G401 (cell line): ENCODE data around the gene IL18BP. TPM values are rescaled to one million over a fixed set of nuclear protein-coding genes. Genes with fewer than 3 reads are reported as not detected.
A peak's percentile ranks its signal among the peaks of the same experiment; 100 is the strongest.

Experiments
- DNase-seq: peaks from one replicate; pipeline ENCODE4 v3.0.0-alpha.2; 2015; ENCODE audit warnings: low spot score
- in situ Hi-C: cut with HindIII; loops from 2 replicates; pipeline ENCODE4 v1.10.0; 2016; ENCODE audit warnings: low sequenced_read_pairs, mixed read lengths
- total RNA-seq: library from RNA; depleted of rRNA; stranded (reverse); fragments of >200 nt; shearing (Covaris generic); gene quantifications from 2 replicates; pipeline ENCODE4 v1.2.3, GENCODE V29; 2014

The IL18BP gene
- total RNA-seq, 1 experiment from 2014 or later = 5.6 TPM

GRCh38 chr11:72007587-72007986, 8.9 kb downstream of the IL18BP start:
- in situ Hi-C loops = no loop called here
- no peak for DNase-seq

- in situ Hi-C loops = no loop called here
- no peak for DNase-seq
These were observed 10.0 kb downstream of the IL18BP start for GRCh38 chr11:72008728-72009127.

GRCh38 chr11:72009156-72009555, 10.4 kb downstream of the IL18BP start:
- in situ Hi-C loops = no loop called here
- no peak for DNase-seq

GRCh38 chr11:72010529-72011233, 12.0 kb downstream of the IL18BP start:
- in situ Hi-C loops = no loop called here
- peak; percentile 74 for DNase-seq

- no peak for DNase-seq
- in situ Hi-C loops = no loop called here
These were observed 13.5 kb downstream of the IL18BP start for GRCh38 chr11:72012091-72012630.

GRCh38 chr11:72012897-72013721, 14.4 kb downstream of the IL18BP start:
- peak; percentile 54 for DNase-seq
- in situ Hi-C loops = no loop called here

GRCh38 chr11:72013765-72014711, 15.3 kb downstream of the IL18BP start:
- in situ Hi-C loops = no loop called here
- peak; percentile 67 for DNase-seq

- in situ Hi-C loops = no loop called here
- peak; percentile 57 for DNase-seq
These were observed 16.1 kb downstream of the IL18BP start for GRCh38 chr11:72014761-72015320.

GRCh38 chr11:72015511-72016061, 16.9 kb downstream of the IL18BP start:
- DNase-seq = peak; percentile 58
- in situ Hi-C loops = no loop called here

GRCh38 chr11:72018171-72018570, 19.5 kb downstream of the IL18BP start:
- in situ Hi-C loops = no loop called here
- no peak for DNase-seq

GRCh38 chr11:72023335-72023734, 24.6 kb downstream of the IL18BP start:
- in situ Hi-C loops = no loop called here
- DNase-seq = no peak

- in situ Hi-C loops = no loop called here
- DNase-seq = peak; percentile 43
These were observed 25.5 kb downstream of the IL18BP start for GRCh38 chr11:72024069-72024754.

GRCh38 chr11:72026090-72026489, 27.4 kb downstream of the IL18BP start:
- no peak for DNase-seq
- in situ Hi-C loops = no loop called here

- DNase-seq = no peak
- in situ Hi-C loops = no loop called here
These were observed 31.9 kb downstream of the IL18BP start for GRCh38 chr11:72030472-72031045.

- no peak for DNase-seq
- in situ Hi-C loops = no loop called here
These were observed 38.0 kb downstream of the IL18BP start for GRCh38 chr11:72036687-72037086.

- in situ Hi-C loops = no loop called here
These were observed 39.0 kb downstream of the IL18BP start for GRCh38 chr11:72037554-72038311.

GRCh38 chr11:72038491-72038890, 39.8 kb downstream of the IL18BP start:
- DNase-seq = peak; percentile 95
- in situ Hi-C loops = no loop called here

More at GRCh38 chr11:72037554-72038311, 39.0 kb downstream of the IL18BP start:
- DNase-seq = peak; percentile 26
